Sigmoid colon (tissue), 7 donors: ENCODE results near the gene PXDN. TPM values are rescaled to one million over a fixed set of nuclear protein-coding genes. Genes with fewer than 3 reads are reported as not detected.

ENCODE experiments used
- DNase-seq: peaks from one replicate; pipeline ENCODE4 v3.0.0-alpha.2; 2019
- H3K27ac ChIP-seq, 4 donors: fragments of 200-600 bp; sonication (generic); one replicate each; pipeline ENCODE4 v1.5.1; 2016 to 2019; ENCODE audit warnings: mild to moderate bottlenecking in 1 of 4
- H3K27me3 ChIP-seq, 3 donors: fragments of 200-600 bp; sonication (generic); one replicate each; pipeline ENCODE4 v1.5.1; 2019; ENCODE audit warnings: mild to moderate bottlenecking in 1 of 3
- H3K36me3 ChIP-seq, 4 donors: fragments of 200-600 bp; sonication (generic); one replicate each; pipeline ENCODE4 v1.5.1; 2016 to 2019
- H3K4me1 ChIP-seq, 4 donors: fragments of 200-600 bp; sonication (generic); one replicate each; pipeline ENCODE4 v1.5.1; 2017 to 2019
- H3K4me3 ChIP-seq, 4 donors: fragments of 200-600 bp; sonication (generic); one replicate each; pipeline ENCODE4 v1.5.1; 2017 to 2019; ENCODE audit warnings: mild to moderate bottlenecking in 2 of 4, moderate library complexity in 1 of 4
- H3K9me3 ChIP-seq, 4 donors: fragments of 200-600 bp in 3 of 4; sonication (generic) in 3 of 4; one replicate each; pipeline versions ENCODE4 v1.5.1 to v1.6.1; 2013 to 2019
- EP300 ChIP-seq, 4 donors: sonication (generic); formaldehyde crosslinking; IDR thresholded peaks; one replicate each; pipeline ENCODE4 v1.6.1; 2017; ENCODE audit warnings: antibody characterized with exemption in 4 of 4
- POLR2A ChIP-seq, 2 donors: fragments of 450-650 bp; IDR thresholded peaks; one replicate each; pipeline ENCODE4 v1.6.1; 2016; ENCODE audit warnings: antibody characterized with exemption in 2 of 2, mild to moderate bottlenecking in 2 of 2, moderate library complexity in 2 of 2
- POLR2AphosphoS5 ChIP-seq, 4 donors: sonication (generic); formaldehyde crosslinking; IDR thresholded peaks; one replicate each; pipeline ENCODE4 v1.6.1; 2017; ENCODE audit warnings: antibody characterized with exemption in 4 of 4
- WGBS, 2 donors: extraction: QIAGEN DNeasy Blood & Tissue Kit; methylation state at CpG; one replicate each; pipeline ENCODE4 v1.1.7; 2013; 5-methylcytosine and 5-hydroxymethylcytosine counted together
- intact Hi-C: fragments of 100-400 bp; cut with DNase I; formaldehyde crosslinking; loops from one replicate; pipeline ENCODE4 v1.15.1; 2023
- polyA plus RNA-seq, 3 donors: library from polyadenylated mRNA; stranded (reverse); fragments of 200-250 nt; gene quantifications; one replicate each; pipeline ENCODE4 v1.2.3, GENCODE V29; 2013
- total RNA-seq, 4 donors: library from RNA; depleted of rRNA; stranded (reverse); fragments of >200 nt; gene quantifications; one replicate each; pipeline ENCODE4 v1.1.0, GENCODE V29; 2016
- TF ChIP-seq, protein P1 (sequence below), 4 experiments: fragments of 450-650 bp in 3 of 4; fragments of 200-600 bp in 1 of 4; IDR thresholded peaks; one replicate each; pipeline ENCODE4 v1.5.1; 2016 to 2019; ENCODE audit warnings: antibody characterized with exemption in 4 of 4, mild to moderate bottlenecking in 3 of 4, moderate library complexity in 2 of 4
- donor health status: healthy with polysubstance abuse.
- donor health status: Bipolar disorder and iron deficiency.
- donor health status: healthy.

The PXDN gene
- total and polyA plus RNA-seq, 7 donors, result 1.2 to 126 (median 34.4) TPM

GRCh38 chr2:1714291-1715064 is 29.8 kb downstream of the PXDN start:
- H3K4me3 ChIP-seq, result no peak overlapping the region
- peak; percentile 62 for DNase-seq
- intact Hi-C loops, result no loop called here
- H3K36me3 ChIP-seq, result no peaks in the 10 kb centered on the region
- TF ChIP-seq POLR2AphosphoS5 (IDR thresholded peaks at IDR 0.05) (no peak), POLR2A (IDR thresholded peaks at IDR 0.05) (no peak), EP300 (IDR thresholded peaks at IDR 0.05) (no peak)
- TF ChIP-seq, protein P1, sequence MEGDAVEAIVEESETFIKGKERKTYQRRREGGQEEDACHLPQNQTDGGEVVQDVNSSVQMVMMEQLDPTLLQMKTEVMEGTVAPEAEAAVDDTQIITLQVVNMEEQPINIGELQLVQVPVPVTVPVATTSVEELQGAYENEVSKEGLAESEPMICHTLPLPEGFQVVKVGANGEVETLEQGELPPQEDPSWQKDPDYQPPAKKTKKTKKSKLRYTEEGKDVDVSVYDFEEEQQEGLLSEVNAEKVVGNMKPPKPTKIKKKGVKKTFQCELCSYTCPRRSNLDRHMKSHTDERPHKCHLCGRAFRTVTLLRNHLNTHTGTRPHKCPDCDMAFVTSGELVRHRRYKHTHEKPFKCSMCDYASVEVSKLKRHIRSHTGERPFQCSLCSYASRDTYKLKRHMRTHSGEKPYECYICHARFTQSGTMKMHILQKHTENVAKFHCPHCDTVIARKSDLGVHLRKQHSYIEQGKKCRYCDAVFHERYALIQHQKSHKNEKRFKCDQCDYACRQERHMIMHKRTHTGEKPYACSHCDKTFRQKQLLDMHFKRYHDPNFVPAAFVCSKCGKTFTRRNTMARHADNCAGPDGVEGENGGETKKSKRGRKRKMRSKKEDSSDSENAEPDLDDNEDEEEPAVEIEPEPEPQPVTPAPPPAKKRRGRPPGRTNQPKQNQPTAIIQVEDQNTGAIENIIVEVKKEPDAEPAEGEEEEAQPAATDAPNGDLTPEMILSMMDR (IDR thresholded peaks at IDR 0.05), result no peak
- H3K27me3 ChIP-seq, result no peaks in the 10 kb centered on the region
- WGBS, 2 donors, result 87 to 88% methylated on average over 17 of the region's 17 CpGs
- H3K4me1 ChIP-seq, result peaks cover 0 to 79% (median 52%) of the 10 kb centered on the region in 4 donors
- H3K9me3 ChIP-seq, result no peaks in the 10 kb centered on the region
- H3K27ac ChIP-seq, result peak overlapping the region; percentile 40 to 79 (median 56)

DNA sequence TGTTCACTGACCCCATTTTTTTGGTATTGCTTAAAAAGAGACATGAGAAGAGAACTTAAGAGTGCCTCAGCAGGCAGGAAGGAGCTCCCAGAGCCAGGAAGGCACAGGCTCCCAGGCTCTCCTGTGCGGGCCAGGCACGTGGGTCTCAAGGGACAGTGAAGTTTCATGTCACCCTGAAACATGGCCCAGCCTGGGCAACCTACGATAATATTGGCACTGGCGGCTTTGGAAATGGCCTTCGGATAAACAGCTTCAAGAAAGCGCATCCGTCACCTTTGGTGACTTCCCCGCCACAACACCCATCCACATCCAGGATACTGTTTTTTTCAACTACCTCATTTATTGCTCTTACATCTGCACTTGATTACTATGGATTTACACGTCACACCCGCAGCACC is 30.5 kb downstream of the PXDN start:
- Histone ChIP-seq H3K36me3 (no peaks in the 10 kb centered on the region), H3K9me3 (no peaks in the 10 kb centered on the region), H3K4me3 (no peak overlapping the region), H3K4me1 (peaks cover 0 to 79% (median 57%) of the 10 kb centered on the region in 4 donors), H3K27ac (peak overlapping the region in 2 of 4 donors; percentile 70 to 79), H3K27me3 (no peaks in the 10 kb centered on the region)
- 87 to 91% methylated on average over 10 of the region's 10 CpGs for WGBS, 2 donors
- TF ChIP-seq, protein P1 (IDR thresholded peaks at IDR 0.05), result no peak
- TF ChIP-seq EP300 (IDR thresholded peaks at IDR 0.05) (no peak), POLR2A (IDR thresholded peaks at IDR 0.05) (no peak), POLR2AphosphoS5 (IDR thresholded peaks at IDR 0.05) (no peak)
- intact Hi-C loops, result no loop called here
- DNase-seq, result no peak

GRCh38 chr2:1713142-1713838 is 31.0 kb downstream of the PXDN start:
- H3K4me1 ChIP-seq, result peaks cover 0 to 79% (median 59%) of the 10 kb centered on the region in 4 donors
- 87 to 95% methylated on average over 22 of the region's 22 CpGs for WGBS, 2 donors
- intact Hi-C loops, result no loop called here
- H3K36me3 ChIP-seq, result no peaks in the 10 kb centered on the region
- DNase-seq, result peak; percentile 63
- H3K4me3 ChIP-seq, result no peak overlapping the region
- no peaks in the 10 kb centered on the region for H3K9me3 ChIP-seq
- peak overlapping the region in 3 of 4 donors; percentile 25 to 79 (median 70) for H3K27ac ChIP-seq
- TF ChIP-seq, protein P1 (IDR thresholded peaks at IDR 0.05), result no peak
- no peak for TF ChIP-seq POLR2A (IDR thresholded peaks at IDR 0.05)
- TF ChIP-seq EP300 (IDR thresholded peaks at IDR 0.05), result no peak
- TF ChIP-seq POLR2AphosphoS5 (IDR thresholded peaks at IDR 0.05), result no peak
- no peaks in the 10 kb centered on the region for H3K27me3 ChIP-seq

DNA sequence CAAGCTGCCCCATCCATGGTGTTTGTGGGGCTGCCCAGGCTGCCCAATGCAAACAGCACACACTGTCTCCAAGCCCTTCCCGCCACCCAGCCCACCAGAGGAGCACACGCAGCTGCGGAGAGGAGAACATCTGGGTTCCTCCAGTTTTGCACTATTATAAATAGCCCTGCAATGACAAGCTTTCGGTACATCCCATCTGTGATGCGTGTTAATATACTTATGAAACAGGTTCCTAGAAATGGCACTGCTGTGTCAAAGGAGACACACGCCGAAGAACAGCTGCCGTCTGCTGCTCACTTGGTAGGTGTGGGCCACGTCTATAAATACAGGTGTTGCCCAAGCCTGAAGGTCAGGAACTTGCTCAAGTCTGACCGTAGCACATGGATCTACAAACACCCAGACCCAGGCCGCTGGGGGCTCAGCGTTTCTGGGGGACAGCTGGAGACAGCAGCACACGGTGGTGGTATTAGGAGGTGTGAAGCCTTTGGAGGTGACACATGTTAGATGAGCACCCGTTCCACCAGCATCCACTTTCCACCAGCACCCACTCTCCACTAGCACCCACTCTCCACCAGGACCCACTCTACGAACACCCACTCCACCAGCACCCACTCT is 34.3 kb downstream of the PXDN start:
- Histone ChIP-seq H3K4me3 (no peak overlapping the region), H3K27me3 (no peaks in the 10 kb centered on the region), H3K4me1 (peaks cover 0 to 68% (median 52%) of the 10 kb centered on the region in 4 donors), H3K36me3 (no peaks in the 10 kb centered on the region), H3K9me3 (no peaks in the 10 kb centered on the region), H3K27ac (peak overlapping the region in 3 of 4 donors; percentile 70 to 87 (median 83))
- intact Hi-C loops, result no loop called here
- DNase-seq, result peak; percentile 62
- WGBS, 2 donors, result 86 to 87% methylated on average over 15 of the region's 15 CpGs
- TF ChIP-seq POLR2A (IDR thresholded peaks at IDR 0.05), result no peak
- no peak for TF ChIP-seq EP300 (IDR thresholded peaks at IDR 0.05)
- TF ChIP-seq, protein P1 (IDR thresholded peaks at IDR 0.05), result no peak
- TF ChIP-seq POLR2AphosphoS5 (IDR thresholded peaks at IDR 0.05), result no peak
